ENCODE data around the gene HOXD9.

Gene HOXD9

DNA sequence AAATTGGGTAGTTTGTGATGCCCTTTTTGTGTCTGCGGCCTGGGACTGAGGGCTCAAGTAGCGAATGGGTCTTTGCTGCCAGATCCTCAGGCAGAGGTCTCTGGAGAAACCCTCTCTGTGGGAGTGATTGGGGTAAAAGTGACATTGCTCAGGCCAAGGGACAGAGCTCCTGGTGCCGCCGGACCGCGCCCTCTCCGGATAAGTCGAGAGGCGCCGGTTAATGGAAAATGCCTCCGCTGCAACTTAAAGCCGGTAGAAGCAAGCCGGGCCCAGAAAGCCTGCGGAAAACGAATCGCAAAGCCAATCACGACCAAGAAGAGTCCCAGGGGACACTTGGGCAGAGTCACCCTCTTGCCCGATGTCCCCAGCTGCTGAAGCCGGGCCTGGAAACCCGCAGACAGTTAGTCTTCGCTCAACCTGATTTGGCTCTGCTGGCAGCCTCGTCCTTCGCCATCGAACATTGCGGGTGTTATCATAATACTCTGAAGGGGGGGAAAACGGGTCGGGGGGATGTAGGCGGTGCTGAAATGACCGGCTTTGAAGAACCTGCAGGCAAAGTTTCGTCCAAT lies 23.3 kb upstream of the HOXD9 start:
- no peak for DNase-seq

DNA sequence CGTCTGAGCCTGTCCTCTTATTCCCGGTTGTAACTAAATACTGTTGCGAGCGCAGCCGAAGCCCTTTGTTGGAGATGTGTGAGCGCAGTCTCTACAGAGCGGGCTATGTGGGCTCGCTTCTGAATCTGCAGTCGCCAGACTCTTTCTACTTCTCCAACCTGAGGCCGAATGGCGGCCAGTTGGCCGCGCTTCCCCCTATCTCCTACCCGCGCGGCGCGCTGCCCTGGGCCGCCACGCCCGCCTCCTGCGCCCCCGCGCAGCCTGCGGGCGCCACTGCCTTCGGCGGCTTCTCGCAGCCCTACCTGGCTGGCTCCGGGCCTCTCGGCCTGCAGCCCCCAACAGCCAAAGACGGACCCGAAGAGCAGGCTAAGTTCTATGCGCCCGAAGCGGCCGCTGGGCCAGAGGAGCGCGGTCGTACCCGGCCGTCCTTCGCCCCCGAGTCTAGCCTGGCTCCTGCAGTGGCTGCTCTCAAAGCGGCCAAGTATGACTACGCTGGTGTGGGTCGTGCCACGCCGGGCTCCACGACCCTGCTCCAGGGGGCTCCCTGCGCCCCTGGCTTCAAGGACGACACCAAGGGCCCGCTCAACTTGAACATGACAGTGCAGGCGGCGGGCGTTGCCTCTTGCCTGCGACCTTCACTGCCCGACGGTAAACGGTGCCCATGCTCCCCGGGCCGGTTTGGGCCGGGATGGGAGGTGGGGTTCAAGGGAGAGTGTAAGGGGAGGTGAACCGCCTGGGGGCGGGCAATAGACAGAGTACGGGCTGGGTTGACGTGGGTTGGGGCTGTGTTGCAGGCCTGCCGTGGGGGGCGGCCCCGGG lies 22.6 kb upstream of the HOXD9 start, which contains the start of gene HOXD12:
TSS of gene HOXD12 (plus strand) at position 68 of the 819 bp plus-strand sequence. CDS start at position 75, 7 bp downstream.
- no peak for DNase-seq

DNA sequence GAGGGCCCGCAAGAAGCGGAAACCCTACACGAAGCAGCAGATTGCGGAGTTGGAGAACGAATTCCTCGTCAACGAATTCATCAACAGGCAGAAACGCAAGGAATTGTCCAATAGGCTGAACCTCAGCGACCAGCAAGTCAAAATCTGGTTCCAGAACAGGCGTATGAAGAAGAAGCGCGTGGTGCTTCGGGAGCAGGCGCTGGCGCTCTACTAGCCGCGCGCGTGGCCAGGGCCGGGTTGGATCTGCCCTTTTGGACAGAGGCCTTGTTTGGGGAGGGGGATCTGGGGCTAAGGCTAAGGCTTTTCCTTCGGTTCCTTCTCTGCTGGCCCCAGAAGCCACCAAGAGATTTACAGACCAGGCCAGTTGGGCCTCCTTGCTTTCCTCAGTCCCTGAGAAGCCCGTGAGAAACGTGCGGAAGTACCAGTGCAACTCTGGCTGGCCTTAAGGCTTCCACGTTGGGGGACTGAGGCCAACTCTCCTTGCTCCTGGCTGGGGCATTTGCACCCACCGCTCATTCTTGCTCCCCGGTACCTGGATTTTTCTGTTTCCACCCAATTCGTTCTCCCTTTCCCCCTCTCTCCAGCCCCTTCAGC lies 21.9 kb upstream of the HOXD9 start:
- no peak for DNase-seq

DNA sequence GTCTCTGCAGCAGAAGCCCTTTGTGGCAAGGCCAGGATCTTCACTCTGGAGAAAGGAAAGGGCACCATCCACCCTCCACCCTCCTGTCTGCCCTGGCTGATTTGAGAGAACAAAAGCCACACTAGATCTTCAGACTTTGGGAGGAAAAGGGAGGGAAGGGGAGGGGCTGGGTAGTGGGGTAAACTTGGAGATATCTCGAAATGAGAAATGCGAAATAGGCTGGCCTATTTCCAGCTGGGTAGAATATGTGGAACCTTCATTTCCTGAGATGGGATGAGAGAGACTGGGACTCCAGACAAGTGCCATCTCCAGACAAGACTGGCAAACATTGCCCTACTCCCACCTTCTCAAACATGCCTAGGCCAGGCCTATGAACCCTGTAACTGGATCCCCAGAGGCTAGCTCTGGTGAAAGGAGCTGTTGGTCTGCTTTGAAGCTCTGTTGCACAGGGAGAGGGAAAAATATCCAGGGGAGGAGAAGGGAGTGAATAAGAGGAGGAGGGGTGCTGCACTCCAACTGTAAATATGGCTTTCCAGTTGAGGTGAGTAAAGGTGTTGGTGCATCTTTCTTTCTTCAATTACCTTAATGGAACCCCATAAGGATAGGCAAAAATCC lies 21.2 kb upstream of the HOXD9 start:
- no peak for DNase-seq

DNA sequence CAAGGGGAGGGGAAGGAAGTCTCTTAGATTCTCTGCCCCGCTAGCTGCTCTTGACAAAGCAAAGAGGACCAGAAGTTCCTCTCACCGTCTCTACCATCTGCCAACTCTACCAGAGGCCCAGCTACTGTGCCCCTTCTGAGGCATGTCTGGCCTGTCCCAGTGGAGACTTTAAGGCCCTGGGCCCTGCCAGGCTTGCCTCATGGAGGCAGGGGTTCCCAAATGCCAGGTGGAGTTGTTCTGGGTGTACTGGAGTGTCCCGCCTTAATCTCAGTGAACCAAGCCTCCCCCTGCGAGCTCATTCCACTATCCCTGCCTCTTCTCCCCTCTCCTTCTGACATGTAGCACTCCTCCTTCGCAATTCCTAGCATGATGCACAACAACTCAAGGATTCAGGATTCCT lies 20.7 kb upstream of the HOXD9 start:
- DNase-seq, result no peak

DNA sequence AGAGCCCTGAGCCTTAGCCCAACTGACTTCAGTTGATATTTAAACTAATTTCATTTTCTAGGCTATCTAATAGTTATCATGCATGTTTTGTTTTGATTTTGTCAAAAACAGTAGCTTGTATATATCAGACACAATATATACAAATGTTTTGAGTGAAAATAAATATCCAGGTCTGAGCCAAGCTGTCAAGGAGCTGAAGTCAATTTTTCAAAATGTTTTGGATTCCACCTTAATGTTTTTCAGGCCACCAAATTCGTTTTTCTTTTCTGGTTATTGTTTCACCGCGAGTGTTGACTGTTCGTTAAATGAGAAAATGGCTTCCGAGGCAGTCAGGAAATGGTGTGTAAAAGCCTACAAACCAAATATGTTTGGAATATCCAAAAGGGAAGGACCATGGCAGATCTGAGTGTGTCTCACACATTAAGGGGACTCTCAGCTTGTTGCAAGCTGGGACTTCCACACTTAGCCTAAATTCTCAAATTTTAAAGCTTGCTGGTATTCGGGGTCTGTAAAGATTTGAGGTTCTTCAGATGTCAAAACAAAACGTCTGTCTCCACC lies 20.1 kb upstream of the HOXD9 start:
- no peak for DNase-seq

DNA sequence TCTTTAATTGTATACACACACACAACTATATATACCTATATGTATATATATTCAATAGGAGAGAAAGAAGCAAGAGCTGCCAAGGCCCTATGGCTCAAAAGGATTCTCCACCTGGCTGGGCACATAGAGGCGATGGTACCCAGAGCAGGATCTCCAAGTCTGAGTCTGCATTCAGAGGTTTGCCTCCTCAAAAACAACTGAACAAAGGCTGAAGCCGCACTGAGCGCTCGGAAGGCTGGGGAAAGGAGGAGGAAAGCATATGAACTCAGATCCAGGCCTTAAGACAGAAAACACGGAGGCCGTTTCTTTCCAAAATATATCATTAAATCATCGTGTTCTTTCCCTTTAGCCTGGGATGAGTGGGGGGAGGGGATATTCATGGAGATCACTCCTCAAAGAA lies 19.3 kb upstream of the HOXD9 start:
- no peak for DNase-seq

DNA sequence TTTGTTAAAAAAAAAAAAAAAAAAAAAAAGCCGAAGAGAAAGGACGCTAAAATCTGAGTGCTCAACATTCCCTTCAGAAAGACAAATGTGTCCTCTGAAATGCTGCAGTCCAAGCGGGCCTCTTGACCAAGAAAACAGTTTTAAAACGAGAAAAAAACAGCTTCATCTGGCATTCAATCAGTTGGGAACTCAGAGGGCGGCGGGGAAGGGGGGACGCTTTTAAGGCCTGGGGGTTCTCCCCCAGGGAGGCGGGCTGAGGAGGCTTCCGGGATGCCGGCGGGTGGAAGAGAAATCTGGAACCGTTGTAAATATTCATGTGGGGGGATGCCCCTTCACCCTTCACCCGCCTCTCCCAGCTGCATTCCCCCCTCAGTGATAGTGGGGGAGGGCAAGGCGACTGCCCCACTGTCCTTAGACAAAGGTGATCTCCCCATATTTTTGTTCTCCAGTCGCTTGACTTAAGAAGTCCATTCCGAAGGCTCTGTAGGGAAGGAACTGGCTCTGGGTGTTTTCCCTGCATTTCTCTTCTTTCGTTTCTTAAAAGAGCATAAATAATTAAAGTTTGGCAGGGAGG lies 18.7 kb upstream of the HOXD9 start:
- no peak for DNase-seq

DNA sequence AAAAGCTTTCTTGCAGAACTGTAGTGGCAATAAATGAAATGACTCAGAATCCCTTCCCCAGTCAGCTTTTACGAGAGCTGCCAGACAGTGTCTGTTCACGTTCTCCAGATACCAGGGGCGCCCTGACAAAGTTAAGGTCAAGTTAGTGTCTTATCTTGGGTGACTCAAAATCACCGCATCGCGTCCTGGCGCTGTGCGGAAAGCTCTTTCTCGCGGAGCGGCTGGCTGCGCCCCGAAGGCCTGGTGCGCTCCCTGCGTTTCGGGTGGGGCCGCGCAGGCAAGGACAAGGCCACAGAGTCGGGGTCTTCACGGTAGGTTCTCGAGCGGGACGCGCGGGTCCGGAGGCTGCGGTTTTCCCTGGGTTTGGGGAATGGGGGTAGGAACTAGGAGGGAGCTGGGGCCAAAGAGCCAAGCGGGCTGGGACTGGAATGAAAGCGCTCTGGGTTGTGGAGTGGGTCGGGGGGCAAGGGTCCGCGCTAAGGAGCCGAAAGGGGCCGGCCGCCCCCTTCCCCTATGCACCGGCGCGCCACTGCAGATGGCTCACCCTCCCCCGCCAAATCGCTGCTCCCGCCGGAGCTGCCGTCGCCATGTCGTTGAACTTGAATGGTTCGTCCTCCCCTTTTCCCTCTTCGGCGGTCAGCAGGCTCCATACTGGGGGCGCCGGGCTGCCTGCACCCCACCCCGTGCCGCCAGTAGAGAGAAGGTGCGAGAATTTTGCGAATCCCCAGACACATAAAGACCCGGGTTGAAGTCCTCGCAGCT lies 18.0 kb upstream of the HOXD9 start:
- no peak for DNase-seq

DNA sequence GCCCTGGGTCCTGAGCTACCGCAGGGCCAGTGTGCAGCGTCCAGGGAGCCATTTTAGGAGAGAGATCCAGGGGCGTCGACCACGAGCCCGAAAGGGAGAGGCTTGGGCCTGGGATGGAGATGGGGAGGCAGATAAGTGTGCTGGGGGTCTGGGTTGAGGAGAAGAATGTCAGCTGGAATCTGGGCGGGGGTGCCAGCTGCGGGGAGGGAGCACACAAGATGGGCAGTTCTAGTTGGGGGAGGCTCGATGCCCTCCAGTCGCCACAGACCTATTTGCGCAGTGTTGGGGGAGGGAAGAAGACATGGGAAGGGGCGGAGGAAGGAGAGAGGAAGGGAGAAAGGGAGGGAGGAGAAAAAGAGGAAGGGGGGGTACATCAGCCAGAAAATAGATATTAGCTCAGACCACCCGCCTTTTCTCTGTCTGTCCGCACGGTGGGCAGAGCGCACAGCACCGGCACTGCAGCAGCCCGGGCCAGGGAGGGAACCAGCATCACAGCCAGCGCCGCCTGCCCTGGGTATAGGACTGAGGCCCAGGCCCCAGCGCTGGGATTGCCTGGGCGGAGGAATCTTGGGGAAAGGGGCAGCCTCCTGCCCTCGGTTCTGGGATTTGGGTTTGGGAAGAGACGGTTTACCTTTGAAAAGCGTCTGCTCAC lies 17.3 kb upstream of the HOXD9 start:
- no peak for DNase-seq

DNA sequence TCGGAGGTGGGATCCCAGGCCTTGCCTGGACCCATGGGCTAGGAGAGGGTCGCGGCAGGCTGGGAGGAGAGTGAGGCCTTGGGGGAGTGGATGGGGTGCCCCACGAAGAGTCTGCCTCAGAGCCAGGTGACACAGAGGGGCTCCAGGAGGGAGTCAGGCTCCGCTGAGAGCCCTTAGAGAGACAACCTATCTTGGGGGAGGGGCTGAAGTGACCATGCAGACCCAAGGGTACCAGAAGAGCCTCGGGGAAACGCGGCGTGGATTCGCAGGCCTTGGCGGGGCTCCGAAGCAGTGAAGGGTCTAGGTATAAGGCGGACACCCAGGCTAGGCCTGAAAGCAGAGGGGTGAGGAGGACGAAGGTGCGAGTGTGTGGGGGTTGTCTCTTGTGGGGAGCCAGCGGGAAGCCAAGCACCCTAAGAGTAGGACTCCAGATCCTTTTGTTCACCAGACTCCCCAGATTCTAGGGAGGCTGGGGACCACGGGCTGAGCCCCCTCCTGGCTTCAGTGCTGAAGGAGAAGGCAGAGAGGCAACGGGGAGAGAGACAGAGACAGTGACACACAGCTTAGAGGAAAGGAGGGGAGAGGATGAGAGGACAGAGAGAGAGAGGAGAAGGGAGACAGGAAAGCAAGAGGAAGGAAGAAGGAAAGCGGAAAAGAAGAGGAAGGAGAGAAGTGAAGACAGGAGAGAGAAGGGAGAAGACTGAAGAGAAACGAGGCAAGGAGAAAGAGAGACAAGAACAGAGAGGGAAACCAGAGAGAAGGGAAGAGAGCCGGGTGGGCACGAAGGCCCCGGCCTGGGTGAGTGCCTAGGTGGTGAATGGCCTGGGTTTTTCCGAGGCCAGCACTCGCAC lies 16.6 kb upstream of the HOXD9 start:
- no peak for DNase-seq

DNA sequence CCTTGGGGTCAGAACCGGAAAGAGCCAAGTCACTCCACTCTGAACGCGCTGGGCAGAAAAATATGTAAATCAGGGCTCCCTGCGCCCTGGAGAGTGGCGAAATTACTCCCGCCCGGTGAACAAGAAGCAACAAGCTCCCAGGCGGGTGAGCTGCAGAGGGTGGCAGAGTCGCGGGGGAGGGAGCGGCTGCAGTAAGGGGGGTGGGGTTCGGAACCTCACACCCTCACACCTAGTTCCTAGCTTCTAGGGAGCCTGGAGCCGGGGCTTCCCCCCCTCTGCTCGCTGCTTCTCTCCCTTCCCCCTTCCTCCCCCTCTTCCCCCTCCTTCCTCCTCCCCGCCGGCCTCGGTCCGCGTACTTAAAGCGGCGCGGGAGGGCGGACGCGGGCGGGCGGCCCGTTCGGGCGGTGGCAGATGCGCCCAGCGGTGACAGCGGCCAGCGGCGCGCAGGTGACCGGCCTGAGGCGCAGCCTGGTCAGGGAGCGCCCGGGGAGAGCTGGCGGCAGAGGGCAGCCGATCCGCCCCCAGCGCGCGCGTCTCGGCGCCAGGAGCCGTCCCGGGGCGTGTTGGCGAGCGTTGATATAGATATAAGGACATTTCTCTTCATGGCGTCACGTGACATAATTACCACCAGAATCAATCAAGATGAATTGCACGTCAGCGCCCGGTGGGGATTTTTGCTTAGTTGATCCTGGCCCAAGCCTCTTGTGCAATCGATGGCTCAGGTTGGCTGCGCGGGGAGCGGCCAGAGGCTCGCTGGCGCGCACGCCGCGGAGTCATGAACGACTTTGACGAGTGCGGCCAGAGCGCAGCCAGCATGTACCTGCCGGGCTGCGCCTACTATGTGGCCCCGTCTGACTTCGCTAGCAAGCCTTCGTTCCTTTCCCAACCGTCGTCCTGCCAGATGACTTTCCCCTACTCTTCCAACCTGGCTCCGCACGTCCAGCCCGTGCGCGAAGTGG lies 15.7 kb upstream of the HOXD9 start, which contains the start of gene HOXD11:
TSS of gene HOXD11 (plus strand) at position 700 of the 959 bp plus-strand sequence. CDS start at position 776, 76 bp downstream.
- no peak for DNase-seq

DNA sequence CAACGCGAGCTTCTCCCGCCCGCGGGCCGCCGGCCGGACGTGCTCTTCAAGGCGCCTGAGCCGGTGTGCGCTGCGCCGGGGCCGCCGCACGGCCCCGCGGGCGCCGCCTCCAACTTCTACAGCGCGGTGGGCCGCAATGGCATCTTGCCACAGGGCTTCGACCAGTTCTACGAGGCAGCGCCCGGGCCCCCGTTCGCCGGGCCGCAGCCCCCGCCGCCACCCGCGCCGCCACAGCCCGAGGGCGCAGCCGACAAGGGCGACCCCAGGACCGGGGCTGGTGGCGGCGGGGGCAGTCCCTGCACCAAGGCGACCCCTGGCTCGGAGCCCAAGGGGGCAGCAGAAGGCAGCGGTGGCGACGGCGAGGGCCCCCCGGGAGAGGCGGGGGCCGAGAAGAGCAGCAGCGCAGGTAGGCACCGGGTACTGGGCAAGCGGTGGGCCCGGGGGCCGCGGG lies 14.8 kb upstream of the HOXD9 start:
- no peak for DNase-seq

DNA sequence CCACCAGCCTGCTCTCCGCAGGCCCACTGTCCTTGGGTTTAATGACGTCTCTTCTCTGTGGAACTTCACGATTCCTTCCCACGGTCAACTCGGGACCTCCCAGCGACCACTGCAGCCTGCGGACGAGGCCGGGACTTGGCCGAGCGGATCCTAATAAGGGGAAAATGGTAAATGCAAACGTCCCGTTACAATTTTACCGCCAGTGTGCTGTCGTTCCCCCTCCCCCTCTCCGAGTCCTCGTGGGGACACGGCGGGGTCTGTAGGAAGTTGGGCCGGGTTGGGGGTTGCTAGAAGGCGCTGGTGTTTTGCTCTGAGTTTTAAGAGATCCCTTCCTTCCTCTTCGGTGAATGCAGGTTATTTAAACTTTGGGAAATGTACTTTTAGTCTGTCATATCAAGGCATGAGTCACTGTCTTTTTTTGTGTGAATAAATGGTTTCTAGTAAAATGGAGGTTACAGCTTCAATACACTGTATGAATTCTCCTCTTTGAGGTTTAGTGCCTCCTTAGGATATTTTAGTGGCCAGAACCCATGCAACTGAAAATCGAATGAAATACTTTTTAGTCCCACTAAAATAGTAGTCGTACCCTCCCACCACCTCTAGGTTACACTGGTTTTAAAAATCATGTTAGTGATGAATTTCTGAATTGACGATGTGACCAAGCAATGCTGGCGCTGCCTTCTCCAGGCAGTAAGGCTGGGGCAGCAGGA lies 13.2 kb upstream of the HOXD9 start:
- DNase-seq, result no peak

DNA sequence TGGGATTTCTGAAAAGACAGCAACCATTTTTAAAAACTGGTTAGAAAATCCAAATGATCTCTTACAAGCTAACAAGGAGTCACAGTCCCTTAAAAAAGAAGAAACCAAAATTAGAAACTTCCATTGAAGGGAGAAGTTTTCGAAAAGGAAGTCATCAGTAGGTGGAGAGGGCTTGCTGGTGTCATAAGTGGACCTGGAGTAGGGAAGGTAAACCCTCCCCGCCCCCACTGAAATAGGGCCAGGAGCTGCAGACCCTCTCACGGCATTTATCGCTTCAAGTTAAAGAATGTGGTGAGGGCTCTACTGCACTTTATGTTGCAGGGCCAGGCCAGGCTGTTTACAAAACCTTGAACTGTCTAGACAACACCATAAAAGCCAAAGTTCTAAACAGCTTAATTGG lies 12.6 kb upstream of the HOXD9 start:
- no peak for DNase-seq

DNA sequence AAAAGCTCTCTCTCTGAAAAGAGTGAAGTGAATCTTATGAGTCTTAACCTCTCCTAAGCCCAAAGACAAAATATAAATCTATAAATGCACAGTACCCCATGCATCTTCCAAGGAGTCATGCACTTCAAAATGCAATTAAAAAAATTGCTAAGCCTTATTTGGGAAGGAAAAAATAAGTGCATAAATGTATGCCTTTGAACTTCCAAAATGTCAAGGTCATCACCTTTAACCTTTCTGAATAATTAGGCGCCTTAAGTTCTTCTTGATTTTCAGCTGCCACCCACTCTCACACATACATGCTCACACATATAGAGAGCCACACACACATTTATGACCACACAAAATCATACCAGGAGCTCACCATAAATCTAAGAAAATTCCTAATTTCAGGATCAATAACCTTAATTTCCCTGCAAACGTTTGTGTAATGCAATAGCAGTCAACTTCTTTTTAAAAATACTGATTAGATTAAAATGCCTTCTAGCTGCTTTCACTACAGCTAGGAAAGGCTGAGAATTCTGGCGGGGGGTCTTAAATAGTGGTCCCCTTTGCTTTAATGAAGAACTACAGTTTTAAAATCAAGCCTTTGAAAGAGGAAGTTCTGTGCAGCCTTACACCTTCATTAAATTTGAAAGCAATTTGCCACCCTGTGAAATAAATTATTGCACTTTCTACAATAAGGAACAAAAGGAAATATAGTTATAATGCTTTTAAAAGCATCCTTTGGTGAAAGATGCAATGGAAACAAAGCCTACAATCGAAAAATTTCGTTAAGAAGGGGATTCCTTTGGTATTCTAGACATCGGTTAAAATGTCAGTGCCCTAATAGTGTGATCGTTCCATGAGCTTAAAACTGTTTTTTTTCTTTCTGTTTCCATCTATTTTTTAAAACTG lies 11.9 kb upstream of the HOXD9 start:
- DNase-seq, result no peak

DNA sequence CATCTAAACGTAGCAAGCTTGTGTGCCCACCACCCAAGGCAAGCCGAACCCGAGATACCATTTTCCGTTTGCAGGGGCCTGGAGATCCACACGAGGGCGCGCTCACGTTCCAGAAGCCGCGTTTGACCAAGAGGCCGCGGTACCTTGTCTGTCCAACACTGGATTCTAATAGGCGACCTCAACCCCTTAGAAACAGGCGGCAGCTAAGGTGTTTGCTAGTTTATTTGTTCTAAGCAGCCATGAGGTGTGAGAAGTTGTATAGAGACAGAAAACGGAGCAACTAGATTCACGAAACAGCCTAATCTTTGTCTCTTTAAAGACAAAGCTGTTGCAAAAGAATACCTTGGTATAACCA lies 11.2 kb upstream of the HOXD9 start:
- DNase-seq, result no peak

Data from activated gamma-delta T cell treated with Interleukin-2 at 50 U/mL for 16 hours (primary cell).